AG04450 (cell line): ENCODE measurements around the gene PXK. TPM values are rescaled to one million over a fixed set of nuclear protein-coding genes. Genes with fewer than 3 reads are reported as not detected.

Experiments used
- CTCF ChIA-PET: fragments of 300-600, 350-600 bp; formaldehyde crosslinking; extraction: SDS; loops from one replicate; lab custom pipeline; 2022; ENCODE audit warnings: antibody characterized with exemption, inconsistent platforms; lab: Charles Lee
- POLR2A ChIA-PET: fragments of 350-600 bp; formaldehyde crosslinking; extraction: SDS; loops from one replicate; lab custom pipeline; 2021; ENCODE audit warnings: antibody characterized with exemption, inconsistent platforms; lab: Yijun Ruan, JAX
- DNase-seq: peaks from one replicate; pipeline ENCODE4 v3.0.0-alpha.2; 2011; ENCODE audit warnings: low read depth, low spot score
- H3K27ac ChIP-seq: one replicate; pipeline ENCODE4 v1.5.1; 2012; ENCODE audit warnings: low read depth, low read length, control low read depth
- H3K27me3 ChIP-seq: one replicate; pipeline ENCODE4 v1.6.0; 2012; ENCODE audit warnings: low read length; ENCODE audit not compliant: control insufficient read depth, insufficient read depth
- H3K4me3 ChIP-seq: 2 replicates; pipeline ENCODE4 v1.5.1; 2011; ENCODE audit warnings: mild to moderate bottlenecking, low read depth, low read length, control low read depth
- H3K9me3 ChIP-seq: 2 replicates; pipeline ENCODE4 v1.5.1; 2012; ENCODE audit warnings: low read length; ENCODE audit not compliant: control insufficient read depth, insufficient read depth
- CTCF ChIP-seq: IDR thresholded peaks from 2 replicates; pipeline ENCODE4 v1.5.1; 2011; ENCODE audit warnings: low read depth, low read length, control low read depth, inconsistent platforms
- polyA plus RNA-seq: library from polyadenylated mRNA; depleted of rRNA; stranded (reverse); fragments of >200 nt; gene quantifications from 2 replicates; pipeline ENCODE4 v1.2.3, GENCODE V29; 2011

The PXK gene
- polyA plus RNA-seq, 1 experiment, result 70.3 TPM

DNA sequence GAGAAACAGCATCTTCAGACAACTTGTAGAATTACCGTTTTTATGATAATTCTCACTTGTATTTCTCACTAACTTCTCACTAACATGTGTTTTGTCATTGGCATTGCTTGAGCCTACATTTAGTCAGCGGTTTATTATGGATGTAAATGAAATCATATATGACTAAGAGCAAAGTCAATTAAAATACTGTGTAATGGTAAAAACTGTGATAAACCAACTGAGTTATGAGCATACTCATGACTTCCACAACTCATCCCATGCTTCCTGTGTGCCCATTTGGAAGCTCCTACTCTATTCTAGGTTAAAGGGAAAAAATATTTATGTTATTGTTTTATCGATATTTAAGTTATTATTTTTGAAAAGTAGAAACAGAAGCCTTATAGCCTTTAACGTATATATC is 12.8 kb downstream of the PXK start:
- POLR2A ChIA-PET, result interaction anchor here (1.2 kb wide), 1 partner anchor 10 kb away, joined by 3 read pairs; no protein-coding TSS in a partner anchor
- TF ChIP-seq CTCF, result no peak
- Histone ChIP-seq H3K27me3 (no peaks in the 10 kb centered on the region), H3K9me3 (no peaks in the 10 kb centered on the region), H3K4me3 (no peak overlapping the region), H3K27ac (no peak overlapping the region)
- DNase-seq, result no peak
- CTCF ChIA-PET, result no interaction called here

- TF ChIP-seq CTCF, result no peak
- no peak for DNase-seq
- Histone ChIP-seq H3K9me3 (no peaks in the 10 kb centered on the region), H3K27ac (no peak overlapping the region), H3K27me3 (no peaks in the 10 kb centered on the region), H3K4me3 (no peak overlapping the region)
- ChIA-PET POLR2A (interaction anchor here (1.2 kb wide), 1 partner anchor 11 kb away, joined by 3 read pairs; no protein-coding TSS in a partner anchor), CTCF (no interaction called here)
Measured at GRCh38 chr3:58346368-58346767, 13.7 kb downstream of the PXK start.

DNA sequence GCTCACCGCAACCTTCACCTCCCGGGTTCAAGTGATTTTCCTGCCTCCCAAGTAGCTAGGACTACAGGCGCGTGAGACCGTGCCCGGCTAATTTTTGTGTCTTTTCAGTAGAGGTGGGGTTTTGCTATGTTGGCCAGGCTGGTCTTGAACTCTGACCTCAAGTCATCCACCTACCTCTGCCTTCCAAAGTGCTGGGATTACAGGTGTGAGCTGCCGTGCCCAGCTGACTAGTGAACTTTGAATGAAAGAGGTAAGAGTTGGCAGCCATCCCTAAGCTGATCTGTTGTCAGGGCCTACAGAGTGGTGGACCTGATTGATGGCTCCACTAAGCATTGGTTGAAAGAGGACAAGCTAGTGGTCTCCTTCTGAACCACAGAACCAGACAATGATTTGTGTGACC is 15.3 kb downstream of the PXK start:
- ChIA-PET POLR2A (no interaction called here), CTCF (interaction anchor here (4.9 kb wide), 1 partner anchor 41 kb away, joined by 24 read pairs; the partner anchor contains the start of genes HTD2 and RPP14)
- Histone ChIP-seq H3K27ac (no peak overlapping the region), H3K27me3 (no peaks in the 10 kb centered on the region), H3K4me3 (no peak overlapping the region), H3K9me3 (no peaks in the 10 kb centered on the region)
- no peak for TF ChIP-seq CTCF
- DNase-seq, result no peak

DNA sequence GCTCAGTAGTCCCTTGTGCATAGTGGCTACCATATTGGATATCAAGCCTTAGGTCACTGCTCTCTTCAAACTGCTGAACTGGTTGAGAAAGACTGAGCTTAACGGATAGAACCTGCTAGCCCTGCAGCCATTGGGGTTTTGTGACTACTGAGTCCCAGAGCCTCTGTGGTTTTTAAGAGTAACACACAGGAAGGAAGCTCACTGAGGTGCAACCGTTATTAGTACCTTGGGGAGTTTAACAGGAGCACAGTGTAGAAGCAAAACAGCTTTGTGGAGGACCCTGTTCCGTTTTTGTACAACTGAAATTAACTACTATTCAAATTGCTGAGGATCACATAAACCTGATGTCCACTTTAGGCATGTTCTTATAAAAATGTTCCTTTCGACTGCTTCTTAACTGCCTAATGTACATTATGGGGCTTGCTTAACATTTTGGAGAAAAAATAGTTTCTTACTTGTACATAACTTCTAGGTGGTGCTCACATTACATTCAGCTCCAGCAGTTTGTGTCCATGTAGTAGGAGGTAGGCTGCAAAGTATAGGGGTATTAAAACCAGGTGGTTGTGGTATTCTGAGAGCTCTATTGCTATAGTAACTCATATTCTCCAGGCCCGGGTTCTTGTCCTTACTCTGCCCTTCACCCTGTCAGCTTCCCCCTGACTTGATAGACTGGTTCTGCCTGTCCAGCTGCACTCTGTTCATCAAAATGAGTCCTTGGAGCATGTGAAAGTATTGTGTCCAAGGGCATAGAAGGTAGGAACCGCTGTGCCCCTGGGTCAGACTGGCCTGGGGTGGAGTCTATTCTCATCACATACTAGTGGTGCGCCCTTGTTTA is 17.3 kb downstream of the PXK start:
- TF ChIP-seq CTCF, result no peak
- no peaks in the 10 kb centered on the region for H3K27me3 ChIP-seq
- H3K9me3 ChIP-seq, result no peaks in the 10 kb centered on the region
- no peak overlapping the region for H3K27ac ChIP-seq
- POLR2A ChIA-PET, result interaction anchor here (1.0 kb wide), 1 partner anchor 39 kb away, joined by 3 read pairs; no protein-coding TSS in a partner anchor
- CTCF ChIA-PET, result interaction anchor here (0.9 to 4.9 kb wide), 3 partner anchors 9 to 65 kb away, joined by 3 to 24 read pairs (median 4); partner anchors contain the start of genes HTD2 and RPP14
- H3K4me3 ChIP-seq, result no peak overlapping the region
- DNase-seq, result no peak

- POLR2A ChIA-PET, result interaction anchor here (1.0 kb wide), 1 partner anchor 38 kb away, joined by 3 read pairs; no protein-coding TSS in a partner anchor
Measured at GRCh38 chr3:58350627-58351013, 17.9 kb downstream of the PXK start.

More at GRCh38 chr3:58350627-58351013, 17.9 kb downstream of the PXK start:
- Histone ChIP-seq H3K9me3 (no peaks in the 10 kb centered on the region), H3K27ac (no peak overlapping the region), H3K4me3 (no peak overlapping the region), H3K27me3 (no peaks in the 10 kb centered on the region)
- TF ChIP-seq CTCF, result no peak
- CTCF ChIA-PET, result interaction anchor here (0.9 to 4.9 kb wide), 3 partner anchors 9 to 64 kb away, joined by 3 to 24 read pairs (median 4); partner anchors contain the start of genes HTD2 and RPP14
- DNase-seq, result no peak
